SU-DHL-6 (cell line): ENCODE data around the gene STRN3.

ENCODE experiments used
- CTCF ChIP-seq: fragments of 200-600 bp; sonication (generic); IDR thresholded peaks from one replicate; pipeline ENCODE4 v1.5.1; 2017; ENCODE audit warnings: antibody characterized with exemption, mild to moderate bottlenecking, low read length, moderate library complexity; ENCODE audit not compliant: insufficient read depth, poor library complexity, severe bottlenecking
- EZH2phosphoT487 ChIP-seq: fragments of 200-600 bp; sonication (generic), shearing (Covaris generic); conservative IDR thresholded peaks from 2 replicates; pipeline ENCODE4 v1.6.1; 2018; ENCODE audit warnings: mild to moderate bottlenecking, antibody characterized with exemption, low read length, moderate library complexity, mixed read lengths

- no peak for TF ChIP-seq CTCF
- no peak for TF ChIP-seq EZH2phosphoT487
Measured at GRCh38 chr14:31075144-31075543, 49.0 kb upstream of the STRN3 start.
